B cell (primary cell): ENCODE measurements around the gene LSG1. TPM values are rescaled to one million over a fixed set of nuclear protein-coding genes. Genes with fewer than 3 reads are reported as not detected.

Experiments used
- ATAC-seq: fragments of 200-7000 bp; cut with Tn5 transposase; one replicate; pipeline ENCODE4 v1.10.0; 2021; ENCODE audit warnings: low read depth, mild to moderate bottlenecking, moderate number of reproducible peaks, moderate library complexity
- CTCF ChIA-PET: fragments of 350-600 bp; sonication (Branson Sonifier 250); formaldehyde crosslinking; loops from one replicate; lab custom pipeline; 2021; ENCODE audit warnings: antibody characterized with exemption, inconsistent platforms; lab: Charles Lee
- POLR2A ChIA-PET: fragments of 350-600 bp; sonication (Branson Sonifier 250); formaldehyde crosslinking; loops from one replicate; lab custom pipeline; 2021; ENCODE audit warnings: antibody characterized with exemption; lab: Charles Lee
- DNase-seq: peaks from one replicate; pipeline ENCODE4 v3.0.0; 2013
- H2AFZ ChIP-seq: 2 replicates; pipeline ENCODE4 v1.6.1; 2012; ENCODE audit warnings: mild to moderate bottlenecking, low read depth, low read length; ENCODE audit not compliant: insufficient read depth, poor library complexity, severe bottlenecking
- H3K27ac ChIP-seq, 2 donors: 1 replicate in 1 of 2; 2 replicates in 1 of 2; pipeline ENCODE4 v1.5.1; 2012 to 2013; ENCODE audit warnings: low read length in 2 of 2, mild to moderate bottlenecking in 2 of 2, moderate library complexity in 1 of 2
- H3K27me3 ChIP-seq, 4 experiments: fragments of 200-600 bp in 1 of 4; sonication (generic) in 1 of 4; replicated peaks in 1 of 4; 1 replicate in 2 of 4; 2 replicates in 2 of 4; pipeline versions ENCODE4 v1.6.1 to v1.7.0; 2013 to 2016; ENCODE audit warnings: low read length in 3 of 4, mild to moderate bottlenecking in 2 of 4, mixed read lengths in 1 of 4, moderate library complexity in 1 of 4; ENCODE audit not compliant: insufficient read depth in 4 of 4, control insufficient read depth in 3 of 4; ENCODE audit errors: control extremely low read depth in 1 of 4
- H3K36me3 ChIP-seq, 2 experiments: replicated peaks in 1 of 2; 1 replicate in 1 of 2; 2 replicates in 1 of 2; pipeline versions ENCODE4 v1.6.1 to v1.7.1; 2013; ENCODE audit warnings: low read length in 1 of 2; ENCODE audit not compliant: insufficient read depth in 2 of 2, control insufficient read depth in 1 of 2; ENCODE audit errors: control extremely low read depth in 1 of 2, extremely low read depth in 1 of 2
- H3K4me1 ChIP-seq, 2 donors: fragments of 200-600 bp in 1 of 2; sonication (generic) in 1 of 2; 1 replicate in 1 of 2; 2 replicates in 1 of 2; pipeline versions ENCODE4 v1.5.1 to v1.6.1; 2013 to 2017; ENCODE audit warnings: low read length in 2 of 2; ENCODE audit not compliant: control insufficient read depth in 2 of 2, insufficient read depth in 2 of 2
- H3K4me2 ChIP-seq: replicated peaks from 2 replicates; pipeline ENCODE3; 2012; ENCODE audit warnings: mild to moderate bottlenecking, low read depth, low read length; ENCODE audit not compliant: poor library complexity, severe bottlenecking
- H3K4me3 ChIP-seq, 5 experiments: fragments of 200-600 bp in 1 of 5; sonication (generic) in 1 of 5; 1 replicate in 3 of 5; 2 replicates in 2 of 5; pipeline versions ENCODE4 v1.5.1 to v1.7.0; 2011 to 2016; ENCODE audit warnings: low read length in 4 of 5, mild to moderate bottlenecking in 4 of 5, low read depth in 2 of 5, control low read depth in 1 of 5, moderate library complexity in 1 of 5; ENCODE audit not compliant: insufficient read depth in 1 of 5; ENCODE audit errors: control extremely low read depth in 1 of 5, extremely low read depth in 1 of 5
- H3K79me2 ChIP-seq: fragments of 200-600 bp; sonication (generic); one replicate; pipeline ENCODE4 v1.6.0; 2016; ENCODE audit warnings: low read length; ENCODE audit not compliant: control insufficient read depth, insufficient read depth
- H3K9ac ChIP-seq: fragments of 200-600 bp; sonication (generic); 2 replicates; pipeline ENCODE4 v1.6.1; 2017; ENCODE audit warnings: mild to moderate bottlenecking, low read length, moderate library complexity
- H3K9me3 ChIP-seq, 3 donors: one replicate each; pipeline versions ENCODE4 v1.6.1 to v1.7.1; 2013; ENCODE audit warnings: low read length in 2 of 3; ENCODE audit not compliant: control insufficient read depth in 2 of 3, insufficient read depth in 1 of 3; ENCODE audit errors: control extremely low read depth in 1 of 3
- H4K20me1 ChIP-seq: 2 replicates; pipeline ENCODE4 v1.6.0; 2012; ENCODE audit warnings: mild to moderate bottlenecking, low read length; ENCODE audit not compliant: insufficient read depth, control insufficient read depth, poor library complexity, severe bottlenecking
- H3K27ac Mint-ChIP-seq: one replicate; pipeline ENCODE4 v1.8.0; 2021; ENCODE audit warnings: mixed read lengths
- H3K27me3 Mint-ChIP-seq: one replicate; pipeline ENCODE4 v1.8.0; 2021; ENCODE audit warnings: mixed read lengths
- H3K4me1 Mint-ChIP-seq: one replicate; pipeline ENCODE4 v1.8.0; 2021; ENCODE audit warnings: mixed read lengths
- H3K4me3 Mint-ChIP-seq: one replicate; pipeline ENCODE4 v1.8.0; 2021; ENCODE audit warnings: mixed read lengths
- H3K9me3 Mint-ChIP-seq: one replicate; pipeline ENCODE4 v1.8.0; 2022; ENCODE audit warnings: mixed read lengths; ENCODE audit not compliant: insufficient read depth
- CTCF ChIP-seq: fragments of 200-600 bp; IDR thresholded peaks from one replicate; pipeline ENCODE4 v1.8.0; 2022; ENCODE audit warnings: antibody characterized with exemption, mild to moderate bottlenecking
- EZH2 ChIP-seq: IDR thresholded peaks from 2 replicates; pipeline ENCODE4 v1.6.1; 2012; ENCODE audit warnings: borderline replicate concordance, low read depth, mild to moderate bottlenecking, moderate library complexity, low read length; ENCODE audit not compliant: insufficient read depth, poor library complexity, severe bottlenecking
- WGBS: methylation state at CpG from one replicate; pipeline ENCODE4 v1.1.5; 2013; ENCODE audit warnings: missing lambda C conversion rate; ENCODE audit not compliant: insufficient coverage; 5-methylcytosine and 5-hydroxymethylcytosine counted together
- intact Hi-C: fragments of 100-400 bp; cut with micrococcal nuclease; formaldehyde crosslinking; loops from one replicate; pipeline ENCODE4 v1.10.0; 2022
- polyA plus RNA-seq: library from polyadenylated mRNA; depleted of rRNA; stranded (reverse); fragments of >200 nt; gene quantifications from 2 replicates; pipeline ENCODE4 v1.2.3, GENCODE V29; 2012
- total RNA-seq, 2 donors: library from RNA; stranded (reverse); fragments of 120-200 nt in 1 of 2; gene quantifications; 1 replicate in 1 of 2; 2 replicates in 1 of 2; pipeline versions ENCODE4 v1.2.3 to v1.2.4, GENCODE V29; 2013 to 2022

Gene LSG1
- total and polyA plus RNA-seq, 2 donors (not counting 1 experiment from before 2014, with no cell fraction given): 29.4 to 54.6 TPM

- POLR2A ChIA-PET: interaction anchor here (0.5 to 4.7 kb wide), 30 partner anchors 9 to 859 kb away, joined by 3 to 51 read pairs (median 5); partner anchors contain the start of genes LSG1 and PPP1R2
- peak overlapping the region; percentile 97 for H3K27ac Mint-ChIP-seq
- peaks cover 26% of the 10 kb centered on the region for H4K20me1 ChIP-seq
- TF ChIP-seq CTCF (no peak), EZH2 (no peak)
- peaks cover 45% of the 10 kb centered on the region for H3K79me2 ChIP-seq
- peak overlapping the region; percentile 81 for H3K9ac ChIP-seq
- H3K4me1 ChIP-seq: peaks cover 51 to 69% of the 10 kb centered on the region in 2 donors
- peak overlapping the region; percentile 94 to 98 for H3K27ac ChIP-seq
- peak overlapping the region; percentile 67 to 90 (median 82) for H3K4me3 ChIP-seq
- no peaks in the 10 kb centered on the region for H3K27me3 Mint-ChIP-seq
- ATAC-seq: no peak
- peak overlapping the region; percentile 71 for H2AFZ ChIP-seq
- H3K9me3 Mint-ChIP-seq: no peaks in the 10 kb centered on the region
- no peaks in the 10 kb centered on the region for H3K27me3 ChIP-seq
- H3K9me3 ChIP-seq: peaks cover 0 to 5% (median 0%) of the 10 kb centered on the region in 3 donors
- peaks cover 0 to 5% of the 10 kb centered on the region in 2 experiments for H3K36me3 ChIP-seq
- CTCF ChIA-PET: interaction anchor here (0.6 to 13.4 kb wide), 35 partner anchors 9 to 835 kb away, joined by 3 to 231 read pairs (median 5); partner anchors contain the start of genes LSG1 and XXYLT1
- H3K4me1 Mint-ChIP-seq: peaks cover 75% of the 10 kb centered on the region
- intact Hi-C loops: loop anchor here (5.0 to 10.0 kb wide), 3 partner anchors 188 to 855 kb away; partner anchors contain the start of gene PPP1R2
- peak; percentile 81 for DNase-seq
- peak overlapping the region; percentile 96 for H3K4me2 ChIP-seq
- peak overlapping the region; percentile 95 for H3K4me3 Mint-ChIP-seq
- WGBS: 10% methylated on average over 86 of the region's 86 CpGs
Observed at GRCh38 chr3:194686816-194687637, 15.0 kb upstream of the LSG1 start.
